Astrocyte of the spinal cord (primary cell): ENCODE measurements around the gene GATAD2B.
A peak's percentile ranks its signal among the peaks of the same experiment; 100 is the strongest.
"Not testable (repeated sequence)": the region's sequence is repeated elsewhere in the genome, so short reads cannot be mapped to it uniquely, and the experiment has no call there.

Experiments
- DNase-seq: peaks from one replicate; pipeline ENCODE4 v3.0.0; 2011; ENCODE audit warnings: low read depth, low spot score
- H3K4me3 ChIP-seq: 2 replicates; pipeline ENCODE4 v1.5.1; 2011; ENCODE audit warnings: low read depth, mild to moderate bottlenecking, low read length, moderate library complexity
- CTCF ChIP-seq: IDR thresholded peaks from 2 replicates; pipeline ENCODE4 v1.5.1; 2012; ENCODE audit warnings: low read depth, mild to moderate bottlenecking, low read length, inconsistent platforms
- in situ Hi-C: cut with HindIII; loops from 2 replicates; pipeline ENCODE4 v1.10.0; 2017; ENCODE audit warnings: low sequenced_read_pairs

The GATAD2B gene

GRCh38 chr1:153789478-153790034, 133.2 kb downstream of the GATAD2B start:
- no peak overlapping the region for H3K4me3 ChIP-seq
- DNase-seq: no peak
- TF ChIP-seq CTCF: no peak
- in situ Hi-C loops: no loop called here

GRCh38 chr1:153786038-153786790, 136.6 kb downstream of the GATAD2B start:
- H3K4me3 ChIP-seq: no peak overlapping the region
- no peak for DNase-seq
- in situ Hi-C loops: no loop called here
- no peak for TF ChIP-seq CTCF

- in situ Hi-C loops: no loop called here
- H3K4me3 ChIP-seq: peak overlapping the region; percentile 65
- TF ChIP-seq CTCF: no peak
- DNase-seq: peak; percentile 92
Measured at GRCh38 chr1:153783233-153784190, 139.3 kb downstream of the GATAD2B start.

- H3K4me3 ChIP-seq: peak overlapping the region; percentile 65
- in situ Hi-C loops, DNase-seq: not testable (repeated sequence)
Measured at GRCh38 chr1:153782648-153783047, 140.1 kb downstream of the GATAD2B start.

GRCh38 chr1:153780551-153780950, 142.2 kb downstream of the GATAD2B start:
- in situ Hi-C loops: no loop called here
- TF ChIP-seq CTCF: no peak
- no peak overlapping the region for H3K4me3 ChIP-seq
- DNase-seq: no peak

- TF ChIP-seq CTCF: no peak
- in situ Hi-C loops: no loop called here
- no peak for DNase-seq
- H3K4me3 ChIP-seq: no peak overlapping the region
Measured at GRCh38 chr1:153779781-153780541, 142.8 kb downstream of the GATAD2B start.
